Superior temporal gyrus (tissue), 1 donor: ENCODE results near the gene GRK1.

Source experiments
- DNase-seq: peaks from one replicate; pipeline ENCODE4 v3.0.0-alpha.2; 2016; ENCODE audit errors: extremely low spot score

GRK1 gene

GRCh38 chr13:113758651-113759524, 91.9 kb downstream of the GRK1 start, which contains the start of gene TMEM255B:
Gene TMEM255B (plus strand): TSS chr13:113759226. CDS start chr13:113759270, 44 bp downstream.
- DNase-seq = peak; percentile 60

- no peak for DNase-seq
These were observed 92.6 kb downstream of the GRK1 start for GRCh38 chr13:113759525-113760137.

- no peak for DNase-seq
These were observed 94.1 kb downstream of the GRK1 start for GRCh38 chr13:113761136-113761535.

- no peak for DNase-seq
These were observed 95.1 kb downstream of the GRK1 start for GRCh38 chr13:113762075-113762474.

GRCh38 chr13:113762538-113762937, 95.5 kb downstream of the GRK1 start:
- DNase-seq = no peak

GRCh38 chr13:113763254-113763653, 96.2 kb downstream of the GRK1 start:
- no peak for DNase-seq

- DNase-seq = no peak
These were observed 97.2 kb downstream of the GRK1 start for GRCh38 chr13:113763961-113764792.

- no peak for DNase-seq
These were observed 98.0 kb downstream of the GRK1 start for GRCh38 chr13:113764793-113765563.

- no peak for DNase-seq
These were observed 98.5 kb downstream of the GRK1 start for GRCh38 chr13:113765564-113765910.

- DNase-seq = no peak
These were observed 99.2 kb downstream of the GRK1 start for GRCh38 chr13:113766035-113766800.

GRCh38 chr13:113767366-113767765, 100.3 kb downstream of the GRK1 start:
- no peak for DNase-seq

- no peak for DNase-seq
These were observed 101.2 kb downstream of the GRK1 start for GRCh38 chr13:113768018-113768905.

GRCh38 chr13:113769106-113769505, 102.1 kb downstream of the GRK1 start:
- no peak for DNase-seq

GRCh38 chr13:113769881-113770280, 102.9 kb downstream of the GRK1 start:
- no peak for DNase-seq

GRCh38 chr13:113770441-113770840, 103.4 kb downstream of the GRK1 start:
- DNase-seq = no peak

- DNase-seq = no peak
These were observed 103.9 kb downstream of the GRK1 start for GRCh38 chr13:113770937-113771336.

- no peak for DNase-seq
These were observed 104.8 kb downstream of the GRK1 start for GRCh38 chr13:113771709-113772331.

GRCh38 chr13:113774177-113775107, 107.4 kb downstream of the GRK1 start:
- no peak for DNase-seq
